ENCODE measurements around the gene TAS2R14. TPM values are rescaled to one million over a fixed set of nuclear protein-coding genes. Genes with fewer than 3 reads are reported as not detected.

Gene TAS2R14
- polyA plus RNA-seq (ENCODE audit: insufficient read length), result 3.5 TPM

- no peak for DNase-seq (ENCODE audit: low read depth)
Measured at GRCh38 chr12:10939163-10939562, at the start of gene TAS2R14. Gene TAS2R14, minus strand, starts transcription at chr12:10939263. Its CDS starts 56 bp downstream, at chr12:10939207.

- no peak for DNase-seq (ENCODE audit: low read depth)
Measured at GRCh38 chr12:10986812-10987211, 47.7 kb upstream of the TAS2R14 start, which contains the start of gene TAS2R50. Gene TAS2R50, minus strand, starts transcription at chr12:10986912. Its CDS starts 52 bp downstream, at chr12:10986860.

DNA sequence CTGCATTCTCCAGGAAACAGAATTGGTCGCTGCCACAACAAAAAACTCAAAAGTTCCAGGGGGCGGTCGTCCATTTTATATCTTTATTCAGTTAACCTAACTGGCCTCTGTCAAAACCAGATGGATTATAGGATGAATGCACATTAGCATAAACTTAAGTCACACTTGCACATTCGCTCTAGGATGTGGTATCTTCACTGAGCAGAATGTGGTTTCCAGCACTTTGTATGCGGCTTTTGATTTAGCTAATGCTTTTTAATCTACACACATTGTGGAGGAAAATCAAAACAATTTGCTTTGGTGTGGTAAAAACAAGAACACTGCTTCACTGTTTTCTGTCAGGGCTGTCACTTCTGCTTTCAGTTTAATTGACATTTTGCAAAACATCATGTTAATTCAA is 43.2 kb upstream of the TAS2R14 start:
- no peak for DNase-seq (ENCODE audit: low read depth)

GRCh38 chr12:10974965-10975364 is 35.9 kb upstream of the TAS2R14 start:
- no peak for DNase-seq (ENCODE audit: low read depth)

DNA sequence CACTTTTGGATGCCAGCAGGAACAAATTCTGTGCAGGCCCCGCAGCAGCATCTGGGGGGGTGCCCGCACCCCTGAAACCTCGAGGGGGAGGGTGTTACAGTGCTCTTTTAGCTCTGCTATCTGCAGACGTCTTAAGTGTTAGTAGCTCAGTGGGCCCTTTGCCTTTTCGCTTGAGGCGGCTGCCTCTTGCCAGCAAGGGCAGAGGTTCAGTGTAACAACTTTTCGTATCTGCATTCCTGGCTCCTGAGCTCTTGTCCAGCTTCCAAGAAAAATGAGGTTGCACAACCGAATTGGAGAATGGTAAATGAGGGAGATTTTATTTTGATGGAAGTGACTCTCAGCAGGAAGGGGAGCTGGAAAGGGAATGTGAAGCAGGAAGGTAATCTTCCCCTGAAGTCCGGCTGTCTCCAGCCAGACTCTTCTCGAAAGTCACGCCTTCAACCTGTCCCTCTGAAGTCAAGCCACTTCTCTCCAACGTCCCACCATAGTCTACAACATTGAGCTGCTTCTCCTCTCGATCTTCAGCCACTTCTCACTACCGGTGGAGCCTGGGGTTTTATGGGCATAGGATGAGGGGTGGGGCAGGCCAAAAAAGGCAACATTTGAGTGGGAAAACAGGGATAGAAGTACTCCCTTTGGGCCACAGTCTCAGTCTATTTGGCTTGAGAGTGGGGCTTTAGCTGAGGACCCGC is 29.8 kb upstream of the TAS2R14 start:
- no peak for DNase-seq (ENCODE audit: low read depth)

DNA sequence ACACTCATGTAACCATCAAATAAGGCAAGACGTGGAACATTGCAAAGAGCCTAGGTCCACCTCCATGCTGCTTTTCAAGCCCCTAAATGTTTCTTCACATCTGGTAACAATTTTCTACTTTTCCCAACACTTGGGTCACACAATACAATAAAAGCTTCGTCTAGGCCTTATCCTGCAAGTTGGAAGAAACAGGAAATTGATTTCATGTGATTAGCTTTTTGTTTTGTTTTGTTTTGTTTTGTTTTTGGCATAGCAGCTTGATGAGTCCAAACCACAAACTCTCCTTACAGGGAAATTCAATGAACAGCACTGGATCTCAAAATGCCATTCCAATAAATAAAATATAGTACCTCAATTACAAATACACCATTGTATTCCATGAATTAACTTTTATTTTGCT is 28.3 kb upstream of the TAS2R14 start:
- DNase-seq (ENCODE audit: low read depth), result no peak

DNA sequence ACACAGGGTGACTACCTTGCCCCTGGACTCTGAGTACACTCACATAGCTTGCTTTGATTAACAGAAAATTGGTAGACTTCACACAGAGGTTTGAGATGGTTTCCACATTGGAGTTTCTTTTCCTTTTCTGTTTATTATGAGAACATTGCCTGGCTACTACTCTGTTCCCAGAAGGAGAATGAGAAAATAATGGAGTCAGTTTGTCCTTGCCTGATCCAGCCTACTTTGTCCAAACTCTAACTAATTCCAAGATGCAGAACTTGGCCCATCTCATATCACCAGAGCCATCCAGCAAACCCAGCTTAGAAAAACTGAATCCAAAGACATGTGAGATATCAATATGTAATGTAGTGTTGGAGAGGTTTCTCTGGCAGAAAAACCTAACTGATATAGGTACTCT is 27.3 kb upstream of the TAS2R14 start:
- no peak for DNase-seq (ENCODE audit: low read depth)

GRCh38 chr12:10965476-10965875 is 26.4 kb upstream of the TAS2R14 start:
- no peak for DNase-seq (ENCODE audit: low read depth)

DNA sequence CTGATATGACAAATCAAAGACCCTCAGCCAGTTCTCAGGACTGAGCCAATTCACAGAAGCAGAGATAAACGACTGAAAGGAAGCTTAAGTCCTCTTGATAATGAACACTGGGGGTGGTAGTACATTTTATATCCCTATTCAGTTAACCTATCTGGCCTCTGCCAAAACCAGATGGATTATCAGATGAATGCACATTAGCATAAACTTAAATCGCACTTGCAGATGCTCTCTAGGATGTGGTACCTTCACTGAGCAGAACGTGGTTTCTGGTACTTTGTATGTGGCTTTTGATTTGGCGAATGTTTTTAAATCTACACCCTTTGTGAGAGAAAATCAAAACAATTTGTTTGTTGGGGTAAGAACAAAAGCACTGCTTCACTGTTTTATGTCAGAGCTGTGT is 21.1 kb upstream of the TAS2R14 start:
- DNase-seq (ENCODE audit: low read depth), result no peak

DNA sequence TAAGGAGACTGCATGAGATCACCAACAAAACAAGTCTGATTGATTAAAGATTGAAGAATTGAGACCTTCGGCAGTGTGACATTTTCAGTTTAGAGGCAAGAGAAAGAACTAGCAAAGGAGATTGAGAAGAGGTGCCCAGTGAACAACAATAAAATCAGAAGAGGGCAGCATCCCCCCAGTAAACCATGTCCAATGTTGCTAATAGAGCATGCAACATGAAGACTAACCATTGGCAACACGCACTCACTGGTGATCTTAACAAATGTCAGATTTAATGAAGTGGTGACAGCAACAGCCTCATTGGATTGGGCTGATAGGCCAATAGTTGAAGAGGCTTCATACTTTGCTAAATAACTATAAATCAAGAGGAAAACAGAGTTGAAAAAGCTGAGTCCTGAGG is 20.7 kb upstream of the TAS2R14 start:
- DNase-seq (ENCODE audit: low read depth), result no peak

- DNase-seq (ENCODE audit: low read depth), result no peak
Measured at GRCh38 chr12:10957741-10958140, 18.7 kb upstream of the TAS2R14 start.

- DNase-seq (ENCODE audit: low read depth), result no peak
Measured at GRCh38 chr12:10956085-10956484, 17.0 kb upstream of the TAS2R14 start.

- DNase-seq (ENCODE audit: low read depth), result no peak
Measured at GRCh38 chr12:10952645-10953044, 13.6 kb upstream of the TAS2R14 start.

GRCh38 chr12:10943167-10943566 is 4.1 kb upstream of the TAS2R14 start:
- DNase-seq (ENCODE audit: low read depth), result no peak

DNA sequence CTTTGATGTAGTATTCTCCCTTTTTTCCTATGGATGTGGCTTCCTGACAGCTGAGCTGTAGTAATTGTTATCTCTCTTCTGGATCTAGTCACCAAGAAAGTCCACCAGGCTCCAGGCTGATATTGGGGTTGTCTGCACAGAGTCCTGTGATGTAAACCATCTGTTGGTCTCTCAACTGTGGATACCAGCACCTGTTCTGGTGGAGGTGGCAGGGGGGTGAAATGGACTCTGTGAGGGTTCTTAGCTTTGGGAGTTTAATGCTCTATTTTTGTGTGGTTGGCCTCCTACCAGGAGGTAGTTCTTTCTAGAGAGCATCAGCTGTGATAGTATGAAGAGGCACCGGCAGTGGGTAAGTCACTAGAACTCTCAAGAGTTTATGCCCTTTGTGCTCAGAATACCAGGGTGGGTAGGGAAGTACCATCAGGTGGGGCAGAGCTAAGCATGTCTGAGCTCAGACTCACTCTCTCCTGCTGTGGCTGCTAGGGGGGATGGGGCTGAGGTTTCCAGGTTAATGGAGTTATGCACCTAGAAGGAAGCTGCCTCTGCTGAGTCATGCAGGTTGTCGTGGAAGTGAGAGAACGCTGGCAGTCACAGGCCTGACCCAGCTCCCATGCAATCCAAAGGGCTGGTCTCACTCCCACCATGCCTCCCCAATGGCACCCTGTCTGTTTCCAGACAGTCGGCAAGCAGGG is 3.0 kb upstream of the TAS2R14 start:
- DNase-seq (ENCODE audit: low read depth), result no peak

DNA sequence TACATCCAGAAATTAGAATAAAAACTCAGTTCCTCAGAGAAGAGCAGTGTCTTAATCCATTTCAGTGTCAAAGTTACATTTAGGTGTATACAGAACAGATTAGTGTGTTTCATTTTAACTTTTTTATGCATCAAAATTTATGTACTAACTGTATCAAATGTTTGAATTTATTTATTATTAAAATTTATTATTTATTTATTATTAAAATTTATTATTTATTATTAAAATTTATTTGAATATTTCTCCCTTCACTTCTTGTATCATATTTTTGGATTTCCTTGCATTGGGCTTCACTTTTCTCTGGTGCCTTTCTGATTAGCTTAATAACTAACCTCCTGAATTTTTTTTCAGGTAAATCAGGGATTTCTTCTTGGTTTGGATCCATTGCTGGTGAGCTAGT is 2.3 kb upstream of the TAS2R14 start:
- no peak for DNase-seq (ENCODE audit: low read depth)

DNA sequence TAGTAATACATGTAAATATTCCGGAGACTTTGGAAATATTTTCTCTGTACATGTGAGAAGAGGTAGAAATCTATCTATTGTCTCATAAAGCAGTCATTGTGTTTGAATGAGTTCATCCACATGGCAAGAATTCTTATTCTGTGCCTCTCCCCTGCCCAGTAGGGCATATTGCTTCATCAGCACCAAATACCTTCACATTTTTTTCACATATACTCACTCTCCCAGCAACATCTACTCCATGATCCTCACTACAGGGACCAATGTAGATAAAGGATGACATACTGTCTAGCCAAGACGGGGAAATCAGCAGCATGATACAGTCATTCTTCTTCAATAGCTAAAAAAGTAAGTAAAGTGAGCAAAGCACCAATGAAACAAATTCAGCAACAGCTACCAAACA is 1.3 kb upstream of the TAS2R14 start:
- DNase-seq (ENCODE audit: low read depth), result no peak

GRCh38 chr12:10936506-10936905 is 2.6 kb downstream of the TAS2R14 start:
- no peak for DNase-seq (ENCODE audit: low read depth)

GRCh38 chr12:10928746-10929286 is 10.2 kb downstream of the TAS2R14 start, which contains the start of gene PRH2:
Gene PRH2, plus strand, starts transcription at chr12:10929236. Its CDS starts 38 bp downstream, at chr12:10929274.
- no peak for DNase-seq (ENCODE audit: low read depth)

DNA sequence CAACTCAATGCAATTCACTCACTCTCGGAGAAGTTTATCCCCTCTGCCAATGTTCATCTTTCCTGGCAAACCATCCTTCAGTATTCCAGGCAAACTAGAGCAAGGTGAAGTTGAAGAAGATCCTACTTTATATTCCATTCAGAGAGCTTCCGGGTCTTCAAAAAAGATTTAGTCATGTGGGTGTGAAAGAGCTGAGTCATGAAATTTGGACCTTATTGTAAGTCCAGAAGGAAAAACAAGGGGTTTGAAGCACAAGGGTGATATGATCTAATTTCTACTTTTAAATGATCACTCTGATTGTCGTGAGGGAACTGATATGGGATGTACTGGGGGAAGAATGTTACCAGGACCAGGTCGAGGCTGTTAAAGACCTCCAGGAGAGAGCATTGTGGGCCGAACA is 12.8 kb downstream of the TAS2R14 start:
- DNase-seq (ENCODE audit: low read depth), result no peak

DNA sequence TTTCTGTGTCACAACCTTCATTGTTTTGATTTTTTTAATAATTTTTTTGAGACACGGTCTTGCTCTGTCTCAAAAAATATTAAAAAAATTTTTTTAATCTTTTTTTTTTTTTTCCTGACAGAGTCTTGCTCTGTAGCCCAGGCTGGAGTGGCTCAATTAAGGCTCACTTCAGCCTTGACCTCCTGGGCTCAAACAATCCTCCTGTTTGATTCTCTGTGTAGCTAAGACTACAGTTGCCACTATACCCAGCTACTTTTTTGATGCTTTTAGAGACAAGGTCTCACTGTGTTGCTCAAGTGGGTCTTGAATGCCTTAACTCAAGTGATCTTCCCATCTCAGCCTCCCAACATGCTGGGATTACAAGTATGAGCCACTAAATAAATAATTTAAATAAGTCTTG is 19.3 kb downstream of the TAS2R14 start:
- DNase-seq (ENCODE audit: low read depth), result no peak

- no peak for DNase-seq (ENCODE audit: low read depth)
Measured at GRCh38 chr12:10910380-10910779, 28.7 kb downstream of the TAS2R14 start.

DNA sequence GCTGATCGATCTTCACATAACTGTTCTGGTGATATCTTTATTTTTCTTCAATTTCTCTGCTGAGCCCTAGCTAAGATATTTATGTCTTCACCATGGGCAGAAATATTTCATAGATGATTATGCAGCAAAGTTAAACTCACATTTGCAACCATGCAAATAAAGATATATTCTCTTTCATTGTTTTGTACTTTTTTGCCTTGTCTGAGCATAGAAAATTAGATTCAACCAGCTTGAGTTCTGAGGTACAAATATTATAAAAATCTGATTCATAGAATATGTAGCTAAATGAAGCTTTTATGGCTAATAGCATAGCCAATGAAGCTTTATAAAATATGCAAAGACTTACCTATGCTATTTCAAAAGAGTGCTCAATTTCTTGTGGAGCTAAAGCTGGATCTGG is 29.6 kb downstream of the TAS2R14 start, which contains the start of gene TAS2R13:
TSS of gene TAS2R13 (minus strand) at position 101 of the 400 bp plus-strand sequence. CDS start 264 bp downstream, outside the sequence.
- no peak for DNase-seq (ENCODE audit: low read depth)
